Neural cell (in vitro differentiated cells): ENCODE measurements around the gene MAP3K1. TPM values are rescaled to one million over a fixed set of nuclear protein-coding genes. Genes with fewer than 3 reads are reported as not detected.

Experiments
- H2AFZ ChIP-seq: fragments of 200-600, 300-800 bp; sonication (generic), shearing (Covaris generic); 2 replicates; pipeline ENCODE4 v1.6.0; 2014; ENCODE audit warnings: low read depth, mild to moderate bottlenecking, antibody characterized with exemption, low read length, moderate library complexity
- H3F3A ChIP-seq: fragments of 200-600 bp; shearing (Covaris generic); 2 replicates; pipeline ENCODE4 v1.6.1; 2016; ENCODE audit warnings: mild to moderate bottlenecking, moderate library complexity, mixed read lengths, antibody characterized with exemption, low read length; ENCODE audit not compliant: insufficient read depth, poor library complexity, severe bottlenecking
- H3K27ac ChIP-seq: fragments of 200-600, 300-800 bp; sonication (generic), shearing (Covaris generic); 2 replicates; pipeline ENCODE4 v1.5.1; 2014; ENCODE audit warnings: mild to moderate bottlenecking, low read length, moderate library complexity
- H3K27me3 ChIP-seq: fragments of 300-800, 200-600 bp; sonication (generic), shearing (Covaris generic); 2 replicates; pipeline ENCODE4 v1.6.0; 2014; ENCODE audit warnings: mild to moderate bottlenecking, low read depth, low read length, moderate library complexity; ENCODE audit not compliant: insufficient read depth
- H3K36me3 ChIP-seq: fragments of 300-800, 200-600 bp; sonication (generic), shearing (Covaris generic); 2 replicates; pipeline ENCODE4 v1.5.1; 2014; ENCODE audit warnings: mild to moderate bottlenecking, antibody characterized with exemption, low read length, moderate library complexity; ENCODE audit not compliant: insufficient read depth
- H3K4me2 ChIP-seq: fragments of 300-800, 200-600 bp; sonication (generic), shearing (Covaris generic); 2 replicates; pipeline ENCODE4 v1.6.0; 2014; ENCODE audit warnings: mild to moderate bottlenecking, low read length
- H3K4me3 ChIP-seq: fragments of 300-800, 200-600 bp; sonication (generic), shearing (Covaris generic); 2 replicates; pipeline ENCODE4 v1.5.1; 2014; ENCODE audit warnings: mild to moderate bottlenecking, low read length, moderate library complexity
- H3K79me2 ChIP-seq: fragments of 200-600 bp; shearing (Covaris generic); replicated peaks from 2 replicates; pipeline ENCODE4 v1.6.0; 2014; ENCODE audit warnings: mild to moderate bottlenecking, low read length, moderate library complexity; ENCODE audit not compliant: insufficient read depth
- H3K9ac ChIP-seq: fragments of 300-800, 200-600 bp; sonication (generic), shearing (Covaris generic); 2 replicates; pipeline ENCODE4 v1.6.1; 2016; ENCODE audit warnings: mild to moderate bottlenecking, low read length, mixed read lengths
- H3K9me2 ChIP-seq: fragments of 200-600 bp; shearing (Covaris generic); 2 replicates; pipeline ENCODE4 v1.6.1; 2016; ENCODE audit warnings: mild to moderate bottlenecking, low read length, mixed read lengths; ENCODE audit not compliant: insufficient read depth
- H3K9me3 ChIP-seq: fragments of 200-600, 300-800 bp; sonication (generic), shearing (Covaris generic); 2 replicates; pipeline ENCODE4 v1.6.1; 2016; ENCODE audit warnings: mild to moderate bottlenecking, mixed run types, low read length, moderate library complexity, mixed read lengths
- H4K20me1 ChIP-seq: fragments of 200-600 bp; shearing (Covaris generic); 2 replicates; pipeline ENCODE4 v1.6.1; 2016; ENCODE audit warnings: mild to moderate bottlenecking, mixed run types; ENCODE audit not compliant: insufficient read depth
- EP300 ChIP-seq: fragments of 450-650 bp; conservative IDR thresholded peaks from 2 replicates; pipeline ENCODE4 v1.6.1; 2014; ENCODE audit warnings: antibody characterized with exemption, mild to moderate bottlenecking, moderate library complexity; ENCODE audit not compliant: poor library complexity, severe bottlenecking
- EZH2 ChIP-seq: fragments of 200-600, 300-800 bp; shearing (Covaris generic), sonication (generic); IDR thresholded peaks from 2 replicates; pipeline ENCODE4 v1.6.1; 2014; ENCODE audit warnings: antibody characterized with exemption, low read length, borderline replicate concordance, mild to moderate bottlenecking; ENCODE audit not compliant: insufficient read depth, poor library complexity, severe bottlenecking
- MXI1 ChIP-seq: fragments of 450-650 bp; conservative IDR thresholded peaks from 2 replicates; pipeline ENCODE4 v1.6.1; 2014; ENCODE audit warnings: antibody characterized with exemption, mild to moderate bottlenecking; ENCODE audit not compliant: poor library complexity, severe bottlenecking
- POLR2AphosphoS5 ChIP-seq: IDR thresholded peaks from 2 replicates; pipeline ENCODE4 v1.6.1; 2012
- RAD21 ChIP-seq: fragments of 450-650 bp; conservative IDR thresholded peaks from 2 replicates; pipeline ENCODE4 v1.6.1; 2014; ENCODE audit warnings: antibody characterized with exemption, mild to moderate bottlenecking, moderate library complexity
- SMC3 ChIP-seq: fragments of 450-650 bp; conservative IDR thresholded peaks from 2 replicates; pipeline ENCODE4 v1.6.1; 2014; ENCODE audit warnings: antibody characterized with exemption, mild to moderate bottlenecking, moderate library complexity; ENCODE audit not compliant: poor library complexity
- TAF1 ChIP-seq: IDR thresholded peaks from 2 replicates; pipeline ENCODE4 v1.6.1; 2012; ENCODE audit warnings: low read depth
- polyA plus RNA-seq: library from polyadenylated mRNA; depleted of rRNA; stranded (reverse); fragments of >200 nt; gene quantifications from 2 replicates; pipeline ENCODE4 v1.2.3, GENCODE V29; 2014
- TF ChIP-seq, protein P1 (sequence below): fragments of 450-650 bp; IDR thresholded peaks from 2 replicates; pipeline ENCODE4 v1.5.1; 2014; ENCODE audit warnings: antibody characterized with exemption, mild to moderate bottlenecking, moderate library complexity; ENCODE audit not compliant: poor library complexity, severe bottlenecking
- TF ChIP-seq, protein P2 (sequence below): IDR thresholded peaks from 2 replicates; pipeline ENCODE4 v1.6.1; 2012; ENCODE audit warnings: borderline replicate concordance

The MAP3K1 gene
- polyA plus RNA-seq, 1 donor from 2014 or later: 26.4 TPM

DNA sequence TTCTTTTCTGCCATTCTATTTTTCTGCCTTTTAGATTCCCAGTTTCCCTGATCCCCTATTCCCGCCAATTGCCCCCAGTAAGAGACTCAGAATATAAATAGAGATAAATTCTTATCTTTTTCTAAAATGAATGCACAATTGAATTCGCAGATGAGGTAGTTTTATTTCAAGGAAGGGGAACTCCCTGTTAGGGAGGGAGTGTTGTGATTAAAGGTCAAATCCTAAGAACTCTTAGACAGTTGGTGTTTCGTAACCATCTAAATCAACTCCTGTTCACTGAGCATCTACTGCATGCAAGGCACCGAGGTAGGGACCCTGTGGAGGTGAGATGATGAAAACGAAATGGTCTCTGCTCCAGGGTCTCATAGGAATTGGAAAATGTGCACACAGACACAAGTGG, 7.7 kb upstream of the MAP3K1 start:
- H3K27me3 ChIP-seq: peaks cover under 1% of the 10 kb centered on the region
- no peaks in the 10 kb centered on the region for H3K9me2 ChIP-seq
- no peaks in the 10 kb centered on the region for H3F3A ChIP-seq
- no peak overlapping the region for H3K4me3 ChIP-seq
- H2AFZ ChIP-seq: no peak overlapping the region
- no peak overlapping the region for H3K9ac ChIP-seq
- no peaks in the 10 kb centered on the region for H3K79me2 ChIP-seq
- no peaks in the 10 kb centered on the region for H4K20me1 ChIP-seq
- no peaks in the 10 kb centered on the region for H3K9me3 ChIP-seq
- TF ChIP-seq, protein P1, sequence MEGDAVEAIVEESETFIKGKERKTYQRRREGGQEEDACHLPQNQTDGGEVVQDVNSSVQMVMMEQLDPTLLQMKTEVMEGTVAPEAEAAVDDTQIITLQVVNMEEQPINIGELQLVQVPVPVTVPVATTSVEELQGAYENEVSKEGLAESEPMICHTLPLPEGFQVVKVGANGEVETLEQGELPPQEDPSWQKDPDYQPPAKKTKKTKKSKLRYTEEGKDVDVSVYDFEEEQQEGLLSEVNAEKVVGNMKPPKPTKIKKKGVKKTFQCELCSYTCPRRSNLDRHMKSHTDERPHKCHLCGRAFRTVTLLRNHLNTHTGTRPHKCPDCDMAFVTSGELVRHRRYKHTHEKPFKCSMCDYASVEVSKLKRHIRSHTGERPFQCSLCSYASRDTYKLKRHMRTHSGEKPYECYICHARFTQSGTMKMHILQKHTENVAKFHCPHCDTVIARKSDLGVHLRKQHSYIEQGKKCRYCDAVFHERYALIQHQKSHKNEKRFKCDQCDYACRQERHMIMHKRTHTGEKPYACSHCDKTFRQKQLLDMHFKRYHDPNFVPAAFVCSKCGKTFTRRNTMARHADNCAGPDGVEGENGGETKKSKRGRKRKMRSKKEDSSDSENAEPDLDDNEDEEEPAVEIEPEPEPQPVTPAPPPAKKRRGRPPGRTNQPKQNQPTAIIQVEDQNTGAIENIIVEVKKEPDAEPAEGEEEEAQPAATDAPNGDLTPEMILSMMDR: no peak
- TF ChIP-seq SMC3: no peak
- no peak for TF ChIP-seq POLR2AphosphoS5
- no peak for TF ChIP-seq EZH2
- no peak for TF ChIP-seq MXI1
- TF ChIP-seq TAF1: no peak
- TF ChIP-seq RAD21: no peak
- TF ChIP-seq EP300: no peak
- TF ChIP-seq, protein P2, sequence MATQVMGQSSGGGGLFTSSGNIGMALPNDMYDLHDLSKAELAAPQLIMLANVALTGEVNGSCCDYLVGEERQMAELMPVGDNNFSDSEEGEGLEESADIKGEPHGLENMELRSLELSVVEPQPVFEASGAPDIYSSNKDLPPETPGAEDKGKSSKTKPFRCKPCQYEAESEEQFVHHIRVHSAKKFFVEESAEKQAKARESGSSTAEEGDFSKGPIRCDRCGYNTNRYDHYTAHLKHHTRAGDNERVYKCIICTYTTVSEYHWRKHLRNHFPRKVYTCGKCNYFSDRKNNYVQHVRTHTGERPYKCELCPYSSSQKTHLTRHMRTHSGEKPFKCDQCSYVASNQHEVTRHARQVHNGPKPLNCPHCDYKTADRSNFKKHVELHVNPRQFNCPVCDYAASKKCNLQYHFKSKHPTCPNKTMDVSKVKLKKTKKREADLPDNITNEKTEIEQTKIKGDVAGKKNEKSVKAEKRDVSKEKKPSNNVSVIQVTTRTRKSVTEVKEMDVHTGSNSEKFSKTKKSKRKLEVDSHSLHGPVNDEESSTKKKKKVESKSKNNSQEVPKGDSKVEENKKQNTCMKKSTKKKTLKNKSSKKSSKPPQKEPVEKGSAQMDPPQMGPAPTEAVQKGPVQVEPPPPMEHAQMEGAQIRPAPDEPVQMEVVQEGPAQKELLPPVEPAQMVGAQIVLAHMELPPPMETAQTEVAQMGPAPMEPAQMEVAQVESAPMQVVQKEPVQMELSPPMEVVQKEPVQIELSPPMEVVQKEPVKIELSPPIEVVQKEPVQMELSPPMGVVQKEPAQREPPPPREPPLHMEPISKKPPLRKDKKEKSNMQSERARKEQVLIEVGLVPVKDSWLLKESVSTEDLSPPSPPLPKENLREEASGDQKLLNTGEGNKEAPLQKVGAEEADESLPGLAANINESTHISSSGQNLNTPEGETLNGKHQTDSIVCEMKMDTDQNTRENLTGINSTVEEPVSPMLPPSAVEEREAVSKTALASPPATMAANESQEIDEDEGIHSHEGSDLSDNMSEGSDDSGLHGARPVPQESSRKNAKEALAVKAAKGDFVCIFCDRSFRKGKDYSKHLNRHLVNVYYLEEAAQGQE: no peak
- H3K4me2 ChIP-seq: no peak overlapping the region
- no peaks in the 10 kb centered on the region for H3K36me3 ChIP-seq
- no peak overlapping the region for H3K27ac ChIP-seq

DNA sequence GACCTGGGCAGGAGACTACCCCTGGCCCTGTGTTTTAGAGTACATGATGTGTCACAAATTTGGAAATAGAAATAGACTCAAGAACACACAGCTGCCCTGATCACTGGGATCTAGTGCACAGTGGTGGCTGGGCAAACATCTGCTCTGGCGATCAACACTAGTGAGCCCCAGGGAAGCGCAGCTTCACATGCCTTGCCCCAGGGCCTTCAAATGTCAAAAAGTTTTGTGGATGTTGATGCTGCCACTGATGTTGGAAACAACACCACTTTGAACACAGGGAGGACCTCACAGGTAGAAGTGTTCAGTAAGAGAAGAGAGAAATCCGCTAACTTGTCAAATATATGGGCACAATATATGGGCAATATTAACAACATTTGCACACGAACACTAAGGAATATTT, 7.1 kb upstream of the MAP3K1 start:
- no peaks in the 10 kb centered on the region for H3K9me2 ChIP-seq

More for the DNA sequence above, 7.1 kb upstream of the MAP3K1 start:
- H2AFZ ChIP-seq: no peak overlapping the region
- no peak overlapping the region for H3K4me2 ChIP-seq
- H3F3A ChIP-seq: no peaks in the 10 kb centered on the region
- peaks cover 6% of the 10 kb centered on the region for H3K27me3 ChIP-seq
- H3K27ac ChIP-seq: no peak overlapping the region
- H3K4me3 ChIP-seq: no peak overlapping the region
- H3K79me2 ChIP-seq: no peaks in the 10 kb centered on the region
- no peaks in the 10 kb centered on the region for H4K20me1 ChIP-seq
- H3K9me3 ChIP-seq: no peaks in the 10 kb centered on the region
- H3K36me3 ChIP-seq: no peaks in the 10 kb centered on the region
- no peak overlapping the region for H3K9ac ChIP-seq
- TF ChIP-seq EP300 (no peak), RAD21 (no peak), TAF1 (no peak), SMC3 (no peak), POLR2AphosphoS5 (no peak), EZH2 (no peak), MXI1 (no peak)
- TF ChIP-seq, protein P1: no peak
- TF ChIP-seq, protein P2: no peak
